ENCODE measurements around the gene PTPRK. TPM values are rescaled to one million over a fixed set of nuclear protein-coding genes. Genes with fewer than 3 reads are reported as not detected.
A peak's percentile ranks its signal among the peaks of the same experiment; 100 is the strongest.

The PTPRK gene
- total and polyA plus RNA-seq, 10 of the 15 experiments (the other 5 are each of a cell fraction or from before 2014, with no cell fraction given) = 0.23 to 1.9 (median 0.55) TPM

DNA sequence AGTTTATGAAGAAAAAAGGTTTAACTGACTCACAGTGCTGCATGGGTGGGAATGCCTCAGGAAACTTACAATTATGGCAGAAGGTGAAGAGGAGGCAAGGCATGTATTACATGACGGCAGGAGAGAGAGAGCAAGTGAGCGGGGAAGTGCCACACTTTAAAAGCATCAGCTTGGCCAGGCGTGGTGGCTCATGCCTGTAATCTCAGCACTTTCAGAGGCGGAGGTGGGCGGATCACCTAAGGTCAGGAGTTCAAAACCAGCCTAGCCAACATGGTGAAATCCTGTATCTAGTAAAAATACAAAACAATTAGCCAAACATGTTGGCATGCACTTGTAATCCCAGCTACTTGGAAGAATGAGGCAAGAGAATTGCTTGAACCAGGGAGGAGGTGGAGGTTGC, 406.2 kb downstream of the PTPRK start:
- Histone ChIP-seq H4K20me1 (ENCODE audit: control insufficient read depth, insufficient read depth) (no peaks in the 10 kb centered on the region), H2AFZ (ENCODE audit: control insufficient read depth, low read depth, low read length) (no peak overlapping the region), H3K4me1 (ENCODE audit: control insufficient read depth, insufficient read depth, low read length) (no peaks in the 10 kb centered on the region), H3K9me3 (replicated peaks; ENCODE audit: control insufficient read depth, insufficient read depth, low read length) (no peaks in the 10 kb centered on the region), H3K27me3 (replicated peaks in 1 of 2; ENCODE audit: control insufficient read depth in 2 of 2, insufficient read depth in 2 of 2, low read length in 1 of 2) (no peaks in the 10 kb centered on the region), H3K36me3 (ENCODE audit: control insufficient read depth in 2 of 2, insufficient read depth in 2 of 2, low read length in 1 of 2) (no peaks in the 10 kb centered on the region), H3K27ac (ENCODE audit: control insufficient read depth, insufficient read depth) (no peak overlapping the region), H3K79me2 (ENCODE audit: control insufficient read depth, insufficient read depth, low read length) (no peaks in the 10 kb centered on the region), H3K4me2 (ENCODE audit: control insufficient read depth, insufficient read depth) (no peak overlapping the region), H3K9ac (ENCODE audit: control insufficient read depth, insufficient read depth, low read length) (no peak overlapping the region), H3K4me3 (no peak overlapping the region)
- no peak for ATAC-seq
- 60% methylated on average over 5 of the region's 5 CpGs for WGBS (ENCODE audit: insufficient coverage, insufficient replicate concordance, low lambda C conversion rate, missing lambda C conversion rate)
- no TSS peak for BruUV-seq (replicated peaks)
- FAIRE-seq = no peak
- ChIA-PET RAD21 (ENCODE audit: unreplicated experiment) (no interaction called here), SMC1A (ENCODE audit: uncharacterized antibody, unreplicated experiment) (no interaction called here), CTCF (interaction anchor here (1.1 kb wide), 1 partner anchor 259 kb away, joined by 3 read pairs; no protein-coding TSS in a partner anchor), POLR2A (no interaction called here)
- DNase-seq (ENCODE audit: low read depth, low spot score) = no peak
- no peak for TF ChIP-seq SIX5 (IDR thresholded peaks at IDR 0.05; ENCODE audit: low read depth, low read length, severe bottlenecking)
- intact Hi-C loops (cut with micrococcal nuclease; ENCODE audit: unreplicated experiment) = no loop called here
- in situ Hi-C loops (cut with MboI) = no loop called here

DNA sequence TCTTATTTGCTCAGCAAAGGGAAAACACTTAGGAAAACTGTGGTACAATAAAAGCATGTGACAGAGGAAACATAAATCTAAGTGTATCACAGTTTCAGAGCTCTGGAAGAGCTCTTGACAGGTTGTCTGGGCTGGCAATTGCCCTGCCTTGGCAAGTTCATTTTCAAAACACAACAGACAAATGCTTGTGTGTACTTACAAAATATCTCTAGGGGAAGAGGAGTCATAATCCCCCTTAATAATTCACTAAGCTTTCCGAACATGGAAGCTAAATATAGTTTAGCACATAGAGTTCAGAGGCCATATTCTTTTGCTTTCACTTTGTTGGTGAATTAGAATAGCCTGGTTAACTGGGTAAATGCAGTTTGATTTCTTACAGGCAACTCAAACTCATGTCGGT, 407.9 kb downstream of the PTPRK start:
- Histone ChIP-seq H4K20me1 (ENCODE audit: control insufficient read depth, insufficient read depth) (no peaks in the 10 kb centered on the region), H3K9me3 (replicated peaks; ENCODE audit: control insufficient read depth, insufficient read depth, low read length) (no peaks in the 10 kb centered on the region), H3K9ac (ENCODE audit: control insufficient read depth, insufficient read depth, low read length) (no peak overlapping the region), H3K4me1 (ENCODE audit: control insufficient read depth, insufficient read depth, low read length) (no peaks in the 10 kb centered on the region), H3K27me3 (replicated peaks in 1 of 2; ENCODE audit: control insufficient read depth in 2 of 2, insufficient read depth in 2 of 2, low read length in 1 of 2) (no peaks in the 10 kb centered on the region), H3K4me2 (ENCODE audit: control insufficient read depth, insufficient read depth) (0 out of 2 replicates have a peak overlapping the region, but pooled peaks have one; percentile 9), H3K79me2 (ENCODE audit: control insufficient read depth, insufficient read depth, low read length) (no peaks in the 10 kb centered on the region), H3K4me3 (no peak overlapping the region), H3K27ac (ENCODE audit: control insufficient read depth, insufficient read depth) (no peak overlapping the region), H3K36me3 (ENCODE audit: control insufficient read depth in 2 of 2, insufficient read depth in 2 of 2, low read length in 1 of 2) (no peaks in the 10 kb centered on the region), H2AFZ (ENCODE audit: control insufficient read depth, low read depth, low read length) (no peak overlapping the region; the same call in 1 of the 2 replicates)
- FAIRE-seq (peak; percentile 7), DNase-seq (ENCODE audit: low read depth, low spot score) (no peak), ATAC-seq (peak; percentile 59)
- ChIA-PET POLR2A (no interaction called here), SMC1A (ENCODE audit: uncharacterized antibody, unreplicated experiment) (no interaction called here), CTCF (no interaction called here), RAD21 (ENCODE audit: unreplicated experiment) (interaction anchor here (0.5 kb wide), 1 partner anchor 13 kb away, joined by 5 read pairs; no protein-coding TSS in a partner anchor)
- BruUV-seq (replicated peaks) = no TSS peak
- in situ Hi-C loops (cut with MboI) = no loop called here
- TF ChIP-seq, protein P1, sequence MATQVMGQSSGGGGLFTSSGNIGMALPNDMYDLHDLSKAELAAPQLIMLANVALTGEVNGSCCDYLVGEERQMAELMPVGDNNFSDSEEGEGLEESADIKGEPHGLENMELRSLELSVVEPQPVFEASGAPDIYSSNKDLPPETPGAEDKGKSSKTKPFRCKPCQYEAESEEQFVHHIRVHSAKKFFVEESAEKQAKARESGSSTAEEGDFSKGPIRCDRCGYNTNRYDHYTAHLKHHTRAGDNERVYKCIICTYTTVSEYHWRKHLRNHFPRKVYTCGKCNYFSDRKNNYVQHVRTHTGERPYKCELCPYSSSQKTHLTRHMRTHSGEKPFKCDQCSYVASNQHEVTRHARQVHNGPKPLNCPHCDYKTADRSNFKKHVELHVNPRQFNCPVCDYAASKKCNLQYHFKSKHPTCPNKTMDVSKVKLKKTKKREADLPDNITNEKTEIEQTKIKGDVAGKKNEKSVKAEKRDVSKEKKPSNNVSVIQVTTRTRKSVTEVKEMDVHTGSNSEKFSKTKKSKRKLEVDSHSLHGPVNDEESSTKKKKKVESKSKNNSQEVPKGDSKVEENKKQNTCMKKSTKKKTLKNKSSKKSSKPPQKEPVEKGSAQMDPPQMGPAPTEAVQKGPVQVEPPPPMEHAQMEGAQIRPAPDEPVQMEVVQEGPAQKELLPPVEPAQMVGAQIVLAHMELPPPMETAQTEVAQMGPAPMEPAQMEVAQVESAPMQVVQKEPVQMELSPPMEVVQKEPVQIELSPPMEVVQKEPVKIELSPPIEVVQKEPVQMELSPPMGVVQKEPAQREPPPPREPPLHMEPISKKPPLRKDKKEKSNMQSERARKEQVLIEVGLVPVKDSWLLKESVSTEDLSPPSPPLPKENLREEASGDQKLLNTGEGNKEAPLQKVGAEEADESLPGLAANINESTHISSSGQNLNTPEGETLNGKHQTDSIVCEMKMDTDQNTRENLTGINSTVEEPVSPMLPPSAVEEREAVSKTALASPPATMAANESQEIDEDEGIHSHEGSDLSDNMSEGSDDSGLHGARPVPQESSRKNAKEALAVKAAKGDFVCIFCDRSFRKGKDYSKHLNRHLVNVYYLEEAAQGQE (IDR thresholded peaks at IDR 0.05; ENCODE audit: low read depth, low read length) = no peak
- TF ChIP-seq RAD51 (IDR thresholded peaks at IDR 0.05) (no peak), ESRRA (IDR thresholded peaks at IDR 0.05; ENCODE audit: low read length) (no peak), NFYA (IDR thresholded peaks at IDR 0.05; ENCODE audit: borderline replicate concordance, low read depth, low read length) (no peak), POU2F2 (IDR thresholded peaks at IDR 0.05; ENCODE audit: borderline replicate concordance, low read depth, low read length) (no peak), RCOR1 (conservative IDR thresholded peaks at IDR 0.05; ENCODE audit: low read depth, low read length) (no peak)
- TF ChIP-seq, protein P2, sequence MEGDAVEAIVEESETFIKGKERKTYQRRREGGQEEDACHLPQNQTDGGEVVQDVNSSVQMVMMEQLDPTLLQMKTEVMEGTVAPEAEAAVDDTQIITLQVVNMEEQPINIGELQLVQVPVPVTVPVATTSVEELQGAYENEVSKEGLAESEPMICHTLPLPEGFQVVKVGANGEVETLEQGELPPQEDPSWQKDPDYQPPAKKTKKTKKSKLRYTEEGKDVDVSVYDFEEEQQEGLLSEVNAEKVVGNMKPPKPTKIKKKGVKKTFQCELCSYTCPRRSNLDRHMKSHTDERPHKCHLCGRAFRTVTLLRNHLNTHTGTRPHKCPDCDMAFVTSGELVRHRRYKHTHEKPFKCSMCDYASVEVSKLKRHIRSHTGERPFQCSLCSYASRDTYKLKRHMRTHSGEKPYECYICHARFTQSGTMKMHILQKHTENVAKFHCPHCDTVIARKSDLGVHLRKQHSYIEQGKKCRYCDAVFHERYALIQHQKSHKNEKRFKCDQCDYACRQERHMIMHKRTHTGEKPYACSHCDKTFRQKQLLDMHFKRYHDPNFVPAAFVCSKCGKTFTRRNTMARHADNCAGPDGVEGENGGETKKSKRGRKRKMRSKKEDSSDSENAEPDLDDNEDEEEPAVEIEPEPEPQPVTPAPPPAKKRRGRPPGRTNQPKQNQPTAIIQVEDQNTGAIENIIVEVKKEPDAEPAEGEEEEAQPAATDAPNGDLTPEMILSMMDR (IDR thresholded peaks at IDR 0.05 in 2 of 3, conservative IDR thresholded peaks at IDR 0.05 in 1 of 3; ENCODE audit: control insufficient read depth in 2 of 3, extremely low read depth in 1 of 3, insufficient read depth in 1 of 3, low read depth in 3 of 3, low read length in 3 of 3) = no peak
- 12% methylated on average over 2 of the region's 2 CpGs for WGBS (ENCODE audit: insufficient coverage, insufficient replicate concordance, low lambda C conversion rate, missing lambda C conversion rate)
- intact Hi-C loops (cut with micrococcal nuclease; ENCODE audit: unreplicated experiment) = no loop called here

All from GM12878 (cell line).